Testis (tissue), 3 donors: ENCODE results near the gene RSAD1. TPM values are rescaled to one million over a fixed set of nuclear protein-coding genes. Genes with fewer than 3 reads are reported as not detected.
"Not testable (repeated sequence)": the region's sequence is repeated elsewhere in the genome, so short reads cannot be mapped to it uniquely, and the experiment has no call there.

ENCODE experiments used
- DNase-seq: peaks from one replicate; pipeline ENCODE4 v3.0.0-alpha.2; 2019
- H3K27ac ChIP-seq, 2 donors: fragments of 200-600 bp; sonication (generic); one replicate each; pipeline ENCODE4 v1.5.1; 2019
- H3K27me3 ChIP-seq: fragments of 200-600 bp; sonication (generic); one replicate; pipeline ENCODE4 v1.5.1; 2019
- H3K36me3 ChIP-seq: fragments of 200-600 bp; sonication (generic); one replicate; pipeline ENCODE4 v1.5.1; 2017; ENCODE audit warnings: low read depth; ENCODE audit errors: missing control alignments
- H3K4me1 ChIP-seq: fragments of 200-600 bp; sonication (generic); one replicate; pipeline ENCODE4 v1.5.1; 2019
- H3K4me3 ChIP-seq, 2 donors: fragments of 200-600 bp; sonication (generic); one replicate each; pipeline ENCODE4 v1.5.1; 2017 to 2019
- H3K9me3 ChIP-seq: fragments of 200-600 bp; sonication (generic); one replicate; pipeline ENCODE4 v1.5.1; 2017
- POLR2A ChIP-seq: fragments of 450-650 bp; IDR thresholded peaks from one replicate; pipeline ENCODE4 v1.6.1; 2017; ENCODE audit warnings: antibody characterized with exemption, mild to moderate bottlenecking, moderate library complexity
- WGBS, 2 donors: methylation state at CpG; one replicate each; pipeline ENCODE4 v1.1.5; 2018; 5-methylcytosine and 5-hydroxymethylcytosine counted together
- intact Hi-C: fragments of 100-400 bp; cut with DNase I; formaldehyde crosslinking; loops from one replicate; pipeline ENCODE4 v1.15.1; 2023; ENCODE audit warnings: low total_unique reads
- polyA plus RNA-seq: library from polyadenylated mRNA; stranded (reverse); fragments of 350-450 nt; fragmentation: Illumina TruSeq; extraction: RNeasy Lipid Tissue Mini Kit (QIAGEN cat#74804); gene quantifications from one replicate; pipeline ENCODE4 v1.2.3, GENCODE V29; 2014; ENCODE audit warnings: low read depth, low replicate concordance; ENCODE audit not compliant: insufficient read depth
- total RNA-seq, 2 donors: library from RNA; depleted of rRNA; stranded (reverse); fragments of >200 nt; gene quantifications; one replicate each; pipeline ENCODE4 v1.2.3, GENCODE V29; 2016
- TF ChIP-seq, protein P1 (sequence below), 3 experiments: fragments of 450-650 bp in 2 of 3; fragments of 200-600 bp in 1 of 3; sonication (generic) in 1 of 3; IDR thresholded peaks; one replicate each; pipeline ENCODE4 v1.5.1; 2016 to 2019; ENCODE audit warnings: antibody characterized with exemption in 3 of 3, mild to moderate bottlenecking in 2 of 3, moderate library complexity in 1 of 3

The RSAD1 gene
- total and polyA plus RNA-seq, 3 donors from 2014 or later, result 25.3 to 38.0 (median 35.7) TPM

GRCh38 chr17:50471009-50471905 is 7.4 kb upstream of the RSAD1 start:
- Histone ChIP-seq H3K9me3 (no peaks in the 10 kb centered on the region), H3K4me1 (peaks cover 39% of the 10 kb centered on the region), H3K27ac (no peak overlapping the region), H3K36me3 (no peaks in the 10 kb centered on the region), H3K27me3 (no peaks in the 10 kb centered on the region), H3K4me3 (no peak overlapping the region)
- intact Hi-C loops, result loop anchor here (10.0 kb wide), 1 partner anchor 96 kb away; the partner anchor contains the start of genes EME1 and MRPL27
- DNase-seq, result no peak
- TF ChIP-seq POLR2A, result no peak
- TF ChIP-seq, protein P1, sequence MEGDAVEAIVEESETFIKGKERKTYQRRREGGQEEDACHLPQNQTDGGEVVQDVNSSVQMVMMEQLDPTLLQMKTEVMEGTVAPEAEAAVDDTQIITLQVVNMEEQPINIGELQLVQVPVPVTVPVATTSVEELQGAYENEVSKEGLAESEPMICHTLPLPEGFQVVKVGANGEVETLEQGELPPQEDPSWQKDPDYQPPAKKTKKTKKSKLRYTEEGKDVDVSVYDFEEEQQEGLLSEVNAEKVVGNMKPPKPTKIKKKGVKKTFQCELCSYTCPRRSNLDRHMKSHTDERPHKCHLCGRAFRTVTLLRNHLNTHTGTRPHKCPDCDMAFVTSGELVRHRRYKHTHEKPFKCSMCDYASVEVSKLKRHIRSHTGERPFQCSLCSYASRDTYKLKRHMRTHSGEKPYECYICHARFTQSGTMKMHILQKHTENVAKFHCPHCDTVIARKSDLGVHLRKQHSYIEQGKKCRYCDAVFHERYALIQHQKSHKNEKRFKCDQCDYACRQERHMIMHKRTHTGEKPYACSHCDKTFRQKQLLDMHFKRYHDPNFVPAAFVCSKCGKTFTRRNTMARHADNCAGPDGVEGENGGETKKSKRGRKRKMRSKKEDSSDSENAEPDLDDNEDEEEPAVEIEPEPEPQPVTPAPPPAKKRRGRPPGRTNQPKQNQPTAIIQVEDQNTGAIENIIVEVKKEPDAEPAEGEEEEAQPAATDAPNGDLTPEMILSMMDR (IDR thresholded peaks at IDR 0.05), result no peak
- WGBS, 2 donors, result 48 to 63% methylated on average over 17 to 22 of the region's 22 CpGs

- no peak for DNase-seq
- TF ChIP-seq, protein P1 (IDR thresholded peaks at IDR 0.05), result no peak
- no peak for TF ChIP-seq POLR2A
- H3K27me3 ChIP-seq, result no peaks in the 10 kb centered on the region
- 93 to 96% methylated on average over 10 of the region's 10 CpGs for WGBS, 2 donors
- H3K9me3 ChIP-seq, result no peaks in the 10 kb centered on the region
- no peak overlapping the region for H3K27ac ChIP-seq
- peaks cover 39% of the 10 kb centered on the region for H3K4me1 ChIP-seq
- intact Hi-C loops, result loop anchor here (10.0 kb wide), 1 partner anchor 97 kb away; the partner anchor contains the start of genes EME1 and MRPL27
- no peak overlapping the region for H3K4me3 ChIP-seq
- H3K36me3 ChIP-seq, result no peaks in the 10 kb centered on the region
Measured at GRCh38 chr17:50472286-50472685, 6.4 kb upstream of the RSAD1 start.

GRCh38 chr17:50472761-50473161 is 5.9 kb upstream of the RSAD1 start:
- H3K36me3 ChIP-seq, H3K27me3 ChIP-seq, H3K4me3 ChIP-seq, H3K9me3 ChIP-seq, H3K27ac ChIP-seq, DNase-seq: not testable (repeated sequence)
- intact Hi-C loops, result loop anchor here (10.0 kb wide), 1 partner anchor 98 kb away; the partner anchor contains the start of genes EME1 and MRPL27
- H3K4me1 ChIP-seq, result peaks cover 41% of the 10 kb centered on the region
- 89 to 96% methylated on average over 13 of the region's 13 CpGs for WGBS, 2 donors

DNA sequence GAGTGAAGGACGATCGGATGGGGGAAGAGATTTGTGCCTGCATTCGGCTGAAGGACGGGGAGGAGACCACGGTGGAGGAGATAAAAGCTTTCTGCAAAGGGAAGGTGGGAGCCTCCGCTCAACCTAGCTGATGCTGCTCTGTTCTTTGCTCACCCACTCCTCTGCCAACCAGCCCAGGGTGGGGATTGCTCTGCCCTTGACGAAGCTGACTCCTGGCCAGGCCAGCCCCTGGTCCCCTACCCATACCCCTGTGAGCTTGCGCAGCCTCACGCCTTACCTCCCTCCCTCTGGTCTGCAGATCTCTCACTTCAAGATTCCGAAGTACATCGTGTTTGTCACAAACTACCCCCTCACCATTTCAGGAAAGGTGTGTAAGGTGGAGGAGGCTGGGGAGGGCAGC is 4.8 kb upstream of the RSAD1 start:
- Histone ChIP-seq H3K4me3 (no peak overlapping the region), H3K9me3 (no peaks in the 10 kb centered on the region), H3K27ac (no peak overlapping the region), H3K27me3 (no peaks in the 10 kb centered on the region), H3K4me1 (peaks cover 40% of the 10 kb centered on the region), H3K36me3 (no peaks in the 10 kb centered on the region)
- intact Hi-C loops, result loop anchor here (10.0 kb wide), 1 partner anchor 99 kb away; the partner anchor contains the start of genes EME1 and MRPL27
- no peak for TF ChIP-seq POLR2A
- TF ChIP-seq, protein P1 (IDR thresholded peaks at IDR 0.05), result no peak
- WGBS, 2 donors, result 74% methylated on average over 11 of the region's 11 CpGs
- no peak for DNase-seq

DNA sequence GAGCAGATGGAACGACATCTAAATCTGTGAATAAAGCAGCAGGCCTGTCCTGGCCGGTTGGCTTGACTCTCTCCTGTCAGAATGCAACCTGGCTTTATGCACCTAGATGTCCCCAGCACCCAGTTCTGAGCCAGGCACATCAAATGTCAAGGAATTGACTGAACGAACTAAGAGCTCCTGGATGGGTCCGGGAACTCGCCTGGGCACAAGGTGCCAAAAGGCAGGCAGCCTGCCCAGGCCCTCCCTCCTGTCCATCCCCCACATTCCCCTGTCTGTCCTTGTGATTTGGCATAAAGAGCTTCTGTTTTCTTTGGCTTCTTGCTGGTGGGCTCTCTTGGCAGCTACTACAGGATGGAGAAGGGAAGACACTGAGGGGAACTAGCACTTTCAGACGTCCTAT is 4.1 kb upstream of the RSAD1 start:
- no peak for TF ChIP-seq POLR2A
- TF ChIP-seq, protein P1 (IDR thresholded peaks at IDR 0.05), result no peak
- Histone ChIP-seq H3K27me3 (no peaks in the 10 kb centered on the region), H3K36me3 (no peaks in the 10 kb centered on the region), H3K27ac (no peak overlapping the region), H3K4me3 (no peak overlapping the region), H3K4me1 (peaks cover 35% of the 10 kb centered on the region), H3K9me3 (no peaks in the 10 kb centered on the region)
- WGBS, 2 donors, result 73 to 76% methylated on average over 6 of the region's 6 CpGs
- peak; percentile 59 for DNase-seq
- intact Hi-C loops, result loop anchor here (10.0 kb wide), 1 partner anchor 100 kb away; the partner anchor contains the start of genes EME1 and MRPL27
